Measurements from ENCODE around the gene ZNF8. TPM values are rescaled to one million over a fixed set of nuclear protein-coding genes. Genes with fewer than 3 reads are reported as not detected.
"Not testable (repeated sequence)": the region's sequence is repeated elsewhere in the genome, so short reads cannot be mapped to it uniquely, and the experiment has no call there.

ZNF8 gene
- polyA plus RNA-seq (2013, experiment 1 of 2; ENCODE audit: insufficient read length) = 2.4 TPM
- polyA plus RNA-seq (2013, experiment 2 of 2; ENCODE audit: insufficient read length) = 2.2 TPM

GRCh38 chr19:58278541-58279041 is at the start of gene ZNF8:
TSS of gene ZNF8 (plus strand) at chr19:58278955. CDS start at chr19:58279082, 127 bp downstream.
- peak; percentile 99 for DNase-seq

- DNase-seq = peak; percentile 16
Measured at GRCh38 chr19:58229255-58229639, 49.5 kb upstream of the ZNF8 start.

GRCh38 chr19:58237324-58237723 is 41.4 kb upstream of the ZNF8 start:
- DNase-seq = no peak

- DNase-seq = no peak
Measured at GRCh38 chr19:58243351-58243750, 35.4 kb upstream of the ZNF8 start.

GRCh38 chr19:58248886-58249285 is 29.9 kb upstream of the ZNF8 start:
- DNase-seq = no peak

- DNase-seq = no peak
Measured at GRCh38 chr19:58252102-58252685, 26.6 kb upstream of the ZNF8 start.

GRCh38 chr19:58258259-58258658 is 20.5 kb upstream of the ZNF8 start:
- DNase-seq = not testable (repeated sequence)

GRCh38 chr19:58261600-58261967 is 17.2 kb upstream of the ZNF8 start:
- no peak for DNase-seq

- no peak for DNase-seq
Measured at GRCh38 chr19:58261968-58262921, 16.5 kb upstream of the ZNF8 start.

GRCh38 chr19:58262922-58263296 is 15.8 kb upstream of the ZNF8 start:
- no peak for DNase-seq

GRCh38 chr19:58265100-58265499 is 13.7 kb upstream of the ZNF8 start:
- no peak for DNase-seq

- DNase-seq = no peak
Measured at GRCh38 chr19:58268344-58268743, 10.4 kb upstream of the ZNF8 start.

- no peak for DNase-seq
Measured at GRCh38 chr19:58274771-58275201, 4.0 kb upstream of the ZNF8 start.

GRCh38 chr19:58275564-58275963 is 3.2 kb upstream of the ZNF8 start:
- DNase-seq = no peak

- DNase-seq = no peak
Measured at GRCh38 chr19:58277197-58277596, 1.6 kb upstream of the ZNF8 start.

- DNase-seq = no peak
Measured at GRCh38 chr19:58277748-58278540, 811 bp upstream of the ZNF8 start.

- DNase-seq = peak; percentile 58
Measured at GRCh38 chr19:58279042-58279924, 528 bp downstream of the ZNF8 start.

GRCh38 chr19:58279925-58280316 is 1.2 kb downstream of the ZNF8 start:
- DNase-seq = no peak

- DNase-seq = no peak
Measured at GRCh38 chr19:58284199-58284598, 5.4 kb downstream of the ZNF8 start.

GRCh38 chr19:58291943-58292342 is 13.2 kb downstream of the ZNF8 start:
- DNase-seq = no peak

- no peak for DNase-seq
Measured at GRCh38 chr19:58294743-58295374, 16.1 kb downstream of the ZNF8 start.
